ENCODE data around the gene DCUN1D2.

DCUN1D2 gene

GRCh38 chr13:113534236-113534860, 43.8 kb upstream of the DCUN1D2 start:
- Histone ChIP-seq H3K27me3 (ENCODE audit: insufficient read depth, low read length) (no peaks in the 10 kb centered on the region), H3K36me3 (ENCODE audit: control insufficient read depth in 1 of 2, insufficient read depth in 2 of 2, low read length in 2 of 2) (peaks cover 27 to 37% of the 10 kb centered on the region in 2 experiments), H4K91ac (ENCODE audit: low read depth, low read length) (peak overlapping the region; percentile 86), H2BK5ac (ENCODE audit: low read depth, low read length, poor library complexity) (peak overlapping the region; percentile 84), H3K4me2 (ENCODE audit: low read length) (peak overlapping the region; percentile 47), H3K9me3 (ENCODE audit: insufficient read depth, low read depth, low read length) (peaks cover 7% of the 10 kb centered on the region), H2BK120ac (ENCODE audit: insufficient read depth, low read length, poor library complexity) (peak overlapping the region; percentile 91), H2AK5ac (ENCODE audit: low read length) (peak overlapping the region; percentile 69), H2BK12ac (ENCODE audit: low read length) (peak overlapping the region; percentile 79), H3K79me1 (ENCODE audit: low read length) (peaks cover 27% of the 10 kb centered on the region), H4K8ac (ENCODE audit: low read depth, low read length) (peak overlapping the region; percentile 25), H4K12ac (ENCODE audit: low read depth, low read length) (no peak overlapping the region), H3K27ac (ENCODE audit: low read depth, low read length) (peak overlapping the region; percentile 99), H3K79me2 (ENCODE audit: control insufficient read depth, insufficient read depth, low read length, poor library complexity) (peaks cover 20% of the 10 kb centered on the region), H3K4ac (ENCODE audit: low read depth, low read length) (peak overlapping the region; percentile 36), H3K4me1 (ENCODE audit: control insufficient read depth in 1 of 2, insufficient read depth in 2 of 2, low read length in 2 of 2) (peaks cover 29% of the 10 kb centered on the region in 2 experiments), H2AFZ (ENCODE audit: insufficient read depth, low read length, poor library complexity) (no peak overlapping the region), H3K4me3 (ENCODE audit: low read depth, low read length) (no peak overlapping the region), H3K14ac (ENCODE audit: low read length) (peak overlapping the region; percentile 74), H3K9ac (ENCODE audit: low read length) (no peak overlapping the region), H3K23ac (ENCODE audit: low read length) (no peak overlapping the region), H3K18ac (ENCODE audit: low read length) (peak overlapping the region; percentile 73)
- no CpG with 5 or more reads among the region's 12 CpGs for WGBS (ENCODE audit: extremely low coverage, insufficient coverage, insufficient read length)
- peak in 1 of 2 donors; percentile 68 for DNase-seq

DNA sequence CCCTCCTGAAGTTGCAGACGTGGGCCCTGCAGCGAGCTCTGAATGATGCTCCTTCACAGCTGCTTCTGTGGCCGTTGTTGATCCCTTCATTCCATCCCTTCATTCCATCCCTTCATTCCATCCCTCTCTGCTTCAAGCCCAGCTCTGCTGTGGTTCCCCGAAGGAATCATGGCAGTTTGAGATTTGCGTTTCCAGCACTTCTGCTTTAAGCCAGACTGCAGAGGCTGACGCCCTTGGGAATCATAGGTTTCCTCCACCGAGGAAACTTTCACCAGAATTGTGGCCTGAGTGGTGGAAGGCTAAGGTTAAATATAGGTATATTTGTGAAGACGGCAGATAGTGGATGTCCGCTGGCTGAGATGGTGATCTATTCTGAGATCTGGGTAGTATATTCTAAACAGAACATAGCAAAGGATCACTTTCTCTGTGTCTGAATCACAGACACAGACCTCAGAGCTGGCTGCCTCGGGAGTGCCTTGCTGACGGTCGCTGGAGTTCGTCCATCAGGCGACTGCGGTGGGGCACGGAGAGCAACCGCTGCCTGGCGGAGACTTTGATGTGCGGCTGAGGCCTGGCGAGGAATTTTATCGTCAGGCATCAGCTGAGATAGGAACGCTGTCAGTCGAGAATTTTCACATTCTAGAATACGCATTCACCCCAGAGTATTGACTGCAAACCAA, 42.8 kb upstream of the DCUN1D2 start:
- WGBS (ENCODE audit: extremely low coverage, insufficient coverage, insufficient read length): no CpG with 5 or more reads among the region's 24 CpGs
- peak overlapping the region; percentile 93 for H2BK12ac ChIP-seq (ENCODE audit: low read length)
- peak overlapping the region; percentile 99 for H3K27ac ChIP-seq (ENCODE audit: low read depth, low read length)
- H2BK5ac ChIP-seq (ENCODE audit: low read depth, low read length, poor library complexity): peak overlapping the region; percentile 100
- peak overlapping the region; percentile 83 for H3K18ac ChIP-seq (ENCODE audit: low read length)
- peak overlapping the region; percentile 4 for H2AFZ ChIP-seq (ENCODE audit: insufficient read depth, low read length, poor library complexity)
- peaks cover 31 to 32% of the 10 kb centered on the region in 2 experiments for H3K4me1 ChIP-seq (ENCODE audit: control insufficient read depth in 1 of 2, insufficient read depth in 2 of 2, low read length in 2 of 2)
- peak overlapping the region; percentile 35 for H4K8ac ChIP-seq (ENCODE audit: low read depth, low read length)
- H3K14ac ChIP-seq (ENCODE audit: low read length): peak overlapping the region; percentile 86
- peaks cover 20% of the 10 kb centered on the region for H3K79me2 ChIP-seq (ENCODE audit: control insufficient read depth, insufficient read depth, low read length, poor library complexity)
- H3K4ac ChIP-seq (ENCODE audit: low read depth, low read length): peak overlapping the region; percentile 35
- no peak overlapping the region for H3K4me3 ChIP-seq (ENCODE audit: low read depth, low read length)
- H2BK120ac ChIP-seq (ENCODE audit: insufficient read depth, low read length, poor library complexity): peak overlapping the region; percentile 93
- H3K9ac ChIP-seq (ENCODE audit: low read length): peak overlapping the region; percentile 6
- no peak overlapping the region for H3K23ac ChIP-seq (ENCODE audit: low read length)
- peak overlapping the region; percentile 54 for H3K4me2 ChIP-seq (ENCODE audit: low read length)
- H4K12ac ChIP-seq (ENCODE audit: low read depth, low read length): peak overlapping the region; percentile 67
- peak overlapping the region; percentile 46 for H2AK5ac ChIP-seq (ENCODE audit: low read length)
- H3K27me3 ChIP-seq (ENCODE audit: insufficient read depth, low read length): no peaks in the 10 kb centered on the region
- H3K9me3 ChIP-seq (ENCODE audit: insufficient read depth, low read depth, low read length): peaks cover 7% of the 10 kb centered on the region
- H3K36me3 ChIP-seq (ENCODE audit: control insufficient read depth in 1 of 2, insufficient read depth in 2 of 2, low read length in 2 of 2): peaks cover 23 to 31% of the 10 kb centered on the region in 2 experiments
- peaks cover 30% of the 10 kb centered on the region for H3K79me1 ChIP-seq (ENCODE audit: low read length)
- peak overlapping the region; percentile 97 for H4K91ac ChIP-seq (ENCODE audit: low read depth, low read length)
- peak; percentile 98 to 99 for DNase-seq

- peak overlapping the region; percentile 53 for H3K4me2 ChIP-seq (ENCODE audit: low read length)
- peak overlapping the region; percentile 82 for H4K12ac ChIP-seq (ENCODE audit: low read depth, low read length)
- peaks cover 20% of the 10 kb centered on the region for H3K79me2 ChIP-seq (ENCODE audit: control insufficient read depth, insufficient read depth, low read length, poor library complexity)
- H3K9me3 ChIP-seq (ENCODE audit: insufficient read depth, low read depth, low read length): peaks cover 5% of the 10 kb centered on the region
- peaks cover 35 to 36% of the 10 kb centered on the region in 2 experiments for H3K4me1 ChIP-seq (ENCODE audit: control insufficient read depth in 1 of 2, insufficient read depth in 2 of 2, low read length in 2 of 2)
- H4K91ac ChIP-seq (ENCODE audit: low read depth, low read length): peak overlapping the region; percentile 99
- H3K23ac ChIP-seq (ENCODE audit: low read length): peak overlapping the region; percentile 10
- H3K4ac ChIP-seq (ENCODE audit: low read depth, low read length): peak overlapping the region; percentile 83
- peak overlapping the region; percentile 91 for H3K18ac ChIP-seq (ENCODE audit: low read length)
- peak overlapping the region; percentile 98 for H3K14ac ChIP-seq (ENCODE audit: low read length)
- H4K8ac ChIP-seq (ENCODE audit: low read depth, low read length): peak overlapping the region; percentile 85
- H3K36me3 ChIP-seq (ENCODE audit: control insufficient read depth in 1 of 2, insufficient read depth in 2 of 2, low read length in 2 of 2): peaks cover 25 to 26% of the 10 kb centered on the region in 2 experiments
- H3K9ac ChIP-seq (ENCODE audit: low read length): no peak overlapping the region
- no peaks in the 10 kb centered on the region for H3K27me3 ChIP-seq (ENCODE audit: insufficient read depth, low read length)
- H2BK12ac ChIP-seq (ENCODE audit: low read length): peak overlapping the region; percentile 93
- H3K4me3 ChIP-seq (ENCODE audit: low read depth, low read length): no peak overlapping the region
- peak overlapping the region; percentile 59 for H2AFZ ChIP-seq (ENCODE audit: insufficient read depth, low read length, poor library complexity)
- H2AK5ac ChIP-seq (ENCODE audit: low read length): peak overlapping the region; percentile 94
- peak; percentile 41 to 67 for DNase-seq
- peak overlapping the region; percentile 99 for H3K27ac ChIP-seq (ENCODE audit: low read depth, low read length)
- peak overlapping the region; percentile 97 for H2BK5ac ChIP-seq (ENCODE audit: low read depth, low read length, poor library complexity)
- H2BK120ac ChIP-seq (ENCODE audit: insufficient read depth, low read length, poor library complexity): peak overlapping the region; percentile 97
- peaks cover 33% of the 10 kb centered on the region for H3K79me1 ChIP-seq (ENCODE audit: low read length)
- no CpG with 5 or more reads among the region's 16 CpGs for WGBS (ENCODE audit: extremely low coverage, insufficient coverage, insufficient read length)
These were observed 41.8 kb upstream of the DCUN1D2 start for GRCh38 chr13:113532156-113532806.

DNA sequence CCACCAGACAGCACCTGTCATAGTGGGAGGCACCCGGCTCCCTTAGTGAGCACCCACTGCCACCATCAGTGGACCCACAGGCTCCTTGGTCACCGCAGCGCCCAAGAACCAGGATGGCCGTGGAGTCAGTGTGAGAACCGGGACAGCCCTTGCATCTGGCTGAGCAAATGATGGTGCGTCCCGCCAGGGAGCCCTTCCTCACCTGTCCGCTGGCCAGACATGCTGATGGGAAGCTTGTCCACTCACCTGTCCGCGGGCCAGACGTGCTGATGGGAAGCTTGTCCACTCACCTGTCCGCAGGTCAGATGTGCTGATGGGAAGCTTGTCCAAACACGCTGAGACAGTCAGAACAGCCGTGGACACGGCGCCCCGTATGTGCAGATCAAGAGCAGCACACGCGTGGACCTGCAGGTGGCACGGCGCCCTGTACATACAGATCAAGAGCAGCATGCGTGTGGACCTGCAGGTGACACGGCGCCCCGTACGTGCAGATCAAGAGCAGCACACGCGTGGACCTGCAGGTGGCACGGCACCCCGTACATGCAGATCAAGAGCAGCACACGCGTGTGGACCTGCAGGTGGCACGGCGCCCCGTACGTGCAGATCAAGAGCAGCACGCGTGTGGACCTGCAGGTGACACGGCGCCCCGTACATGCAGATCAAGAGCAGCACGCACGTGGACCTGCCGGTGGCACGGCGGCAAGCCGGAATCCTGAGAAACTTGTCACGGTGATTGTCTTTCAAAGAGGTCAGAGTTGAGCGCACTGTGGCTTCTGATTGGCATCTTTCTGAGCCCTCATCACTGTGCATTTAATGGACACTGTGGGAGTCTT, 40.7 kb upstream of the DCUN1D2 start:
- Histone ChIP-seq H3K9me3 (ENCODE audit: insufficient read depth, low read depth, low read length) (peaks cover 5% of the 10 kb centered on the region), H2BK5ac (ENCODE audit: low read depth, low read length, poor library complexity) (peak overlapping the region; percentile 56), H3K9ac (ENCODE audit: low read length) (no peak overlapping the region), H3K36me3 (ENCODE audit: control insufficient read depth in 1 of 2, insufficient read depth in 2 of 2, low read length in 2 of 2) (peaks cover 25 to 28% of the 10 kb centered on the region in 2 experiments), H3K4ac (ENCODE audit: low read depth, low read length) (peak overlapping the region; percentile 18), H3K27me3 (ENCODE audit: insufficient read depth, low read length) (no peaks in the 10 kb centered on the region), H3K79me2 (ENCODE audit: control insufficient read depth, insufficient read depth, low read length, poor library complexity) (peaks cover 20% of the 10 kb centered on the region), H2AK5ac (ENCODE audit: low read length) (peak overlapping the region; percentile 92), H2BK120ac (ENCODE audit: insufficient read depth, low read length, poor library complexity) (peak overlapping the region; percentile 75), H2AFZ (ENCODE audit: insufficient read depth, low read length, poor library complexity) (no peak overlapping the region), H4K91ac (ENCODE audit: low read depth, low read length) (peak overlapping the region; percentile 76), H2BK12ac (ENCODE audit: low read length) (peak overlapping the region; percentile 51), H3K18ac (ENCODE audit: low read length) (peak overlapping the region; percentile 60), H4K12ac (ENCODE audit: low read depth, low read length) (no peak overlapping the region), H3K4me2 (ENCODE audit: low read length) (peak overlapping the region; percentile 53), H3K79me1 (ENCODE audit: low read length) (peaks cover 33% of the 10 kb centered on the region), H3K4me1 (ENCODE audit: control insufficient read depth in 1 of 2, insufficient read depth in 2 of 2, low read length in 2 of 2) (peaks cover 36% of the 10 kb centered on the region in 2 experiments), H3K27ac (ENCODE audit: low read depth, low read length) (peak overlapping the region; percentile 99), H3K4me3 (ENCODE audit: low read depth, low read length) (peak overlapping the region; percentile 25), H3K14ac (ENCODE audit: low read length) (peak overlapping the region; percentile 31), H4K8ac (ENCODE audit: low read depth, low read length) (peak overlapping the region; percentile 52), H3K23ac (ENCODE audit: low read length) (no peak overlapping the region)
- no peak for DNase-seq
- no CpG with 5 or more reads among the region's 49 CpGs for WGBS (ENCODE audit: extremely low coverage, insufficient coverage, insufficient read length)

Data from trophoblast cell (in vitro differentiated cells and primary cell).